ENCODE measurements around the gene ZC3H18.

GRCh38 chr16:88576307-88576706, 6.1 kb downstream of the ZC3H18 start:
- TF ChIP-seq POLR2A (IDR thresholded peaks at IDR 0.05; ENCODE audit: extremely low read depth, insufficient read length), result no peak
- TF ChIP-seq MAX (IDR thresholded peaks at IDR 0.05; ENCODE audit: low read depth, low read length), result no peak
- no peak for TF ChIP-seq CTCF (IDR thresholded peaks at IDR 0.05; ENCODE audit: low read depth, low read length)
- TF ChIP-seq MYC (IDR thresholded peaks at IDR 0.05; ENCODE audit: low read depth, low read length), result no peak

Measured in NB4 (cell line).